ENCODE measurements around the gene ATP6V0A4.

ATP6V0A4 gene

GRCh38 chr7:138684340-138684739, 113.7 kb downstream of the ATP6V0A4 start:
- TF ChIP-seq CTCF (conservative IDR thresholded peaks at IDR 0.05; ENCODE audit: control insufficient read depth, insufficient read depth, low read depth, low read length), result no peak
- no peak overlapping the region for H3K4me3 ChIP-seq (ENCODE audit: control insufficient read depth, low read depth, low read length)
- no peak for DNase-seq (ENCODE audit: low read depth)

- no peak overlapping the region for H3K4me3 ChIP-seq (ENCODE audit: control insufficient read depth, low read depth, low read length)
- TF ChIP-seq CTCF (conservative IDR thresholded peaks at IDR 0.05; ENCODE audit: control insufficient read depth, insufficient read depth, low read depth, low read length), result no peak
- no peak for DNase-seq (ENCODE audit: low read depth)
Observed at GRCh38 chr7:138679793-138680192, 118.2 kb downstream of the ATP6V0A4 start.

- TF ChIP-seq CTCF (conservative IDR thresholded peaks at IDR 0.05; ENCODE audit: control insufficient read depth, insufficient read depth, low read depth, low read length), result no peak
- no peak for DNase-seq (ENCODE audit: low read depth)
- H3K4me3 ChIP-seq (ENCODE audit: control insufficient read depth, low read depth, low read length), result no peak overlapping the region
Observed at GRCh38 chr7:138670594-138670993, 127.4 kb downstream of the ATP6V0A4 start.

- no peak for TF ChIP-seq CTCF (conservative IDR thresholded peaks at IDR 0.05; ENCODE audit: control insufficient read depth, insufficient read depth, low read depth, low read length)
- no peak for DNase-seq (ENCODE audit: low read depth)
- H3K4me3 ChIP-seq (ENCODE audit: control insufficient read depth, low read depth, low read length), result no peak overlapping the region
Observed at GRCh38 chr7:138669364-138669763, 128.6 kb downstream of the ATP6V0A4 start.

GRCh38 chr7:138668946-138669345, 129.1 kb downstream of the ATP6V0A4 start:
- TF ChIP-seq CTCF (conservative IDR thresholded peaks at IDR 0.05; ENCODE audit: control insufficient read depth, insufficient read depth, low read depth, low read length), result no peak
- no peak for DNase-seq (ENCODE audit: low read depth)
- no peak overlapping the region for H3K4me3 ChIP-seq (ENCODE audit: control insufficient read depth, low read depth, low read length)

- no peak for TF ChIP-seq CTCF (conservative IDR thresholded peaks at IDR 0.05; ENCODE audit: control insufficient read depth, insufficient read depth, low read depth, low read length)
- H3K4me3 ChIP-seq (ENCODE audit: control insufficient read depth, low read depth, low read length), result no peak overlapping the region
Observed at GRCh38 chr7:138668229-138668596, 129.8 kb downstream of the ATP6V0A4 start.

GRCh38 chr7:138667535-138668228, 130.3 kb downstream of the ATP6V0A4 start:
- no peak for TF ChIP-seq CTCF (conservative IDR thresholded peaks at IDR 0.05; ENCODE audit: control insufficient read depth, insufficient read depth, low read depth, low read length)
- no peak overlapping the region for H3K4me3 ChIP-seq (ENCODE audit: control insufficient read depth, low read depth, low read length)
- no peak for DNase-seq (ENCODE audit: low read depth)

More at GRCh38 chr7:138668229-138668596, 129.8 kb downstream of the ATP6V0A4 start:
- DNase-seq (ENCODE audit: low read depth), result no peak
